Brain microvascular endothelial cell (primary cell): ENCODE data around the gene CHORDC1.

ENCODE experiments used
- DNase-seq: peaks from one replicate; pipeline ENCODE4 v3.0.0-alpha.2; 2020
- H3K27ac ChIP-seq: fragments of 250-450 bp; sonication (Bioruptor Pico); 2 replicates; pipeline ENCODE4 v1.5.1; 2020; ENCODE audit warnings: mild to moderate bottlenecking, moderate library complexity
- H3K27me3 ChIP-seq: fragments of 250-450 bp; sonication (Bioruptor Pico); replicated peaks from 2 replicates; pipeline ENCODE4 v1.5.1; 2020; ENCODE audit warnings: mild to moderate bottlenecking
- H3K36me3 ChIP-seq: fragments of 250-450 bp; sonication (Bioruptor Pico); replicated peaks from 2 replicates; pipeline ENCODE4 v1.5.1; 2020; ENCODE audit warnings: mild to moderate bottlenecking
- H3K4me3 ChIP-seq: 2 replicates; pipeline ENCODE4 v1.5.1; 2011; ENCODE audit warnings: low read depth, mild to moderate bottlenecking, control low read depth, low read length, moderate library complexity
- in situ Hi-C: cut with HindIII; loops from 2 replicates; pipeline ENCODE4 v1.10.0; 2017; ENCODE audit warnings: low sequenced_read_pairs, low pct_ligation_motif_present
- TF ChIP-seq, protein P1 (sequence below): IDR thresholded peaks from 2 replicates; pipeline ENCODE4 v1.5.1; 2011; ENCODE audit warnings: low read depth, mild to moderate bottlenecking, moderate library complexity, low read length, control low read depth, inconsistent platforms; ENCODE audit errors: missing control alignments

CHORDC1 gene

DNA sequence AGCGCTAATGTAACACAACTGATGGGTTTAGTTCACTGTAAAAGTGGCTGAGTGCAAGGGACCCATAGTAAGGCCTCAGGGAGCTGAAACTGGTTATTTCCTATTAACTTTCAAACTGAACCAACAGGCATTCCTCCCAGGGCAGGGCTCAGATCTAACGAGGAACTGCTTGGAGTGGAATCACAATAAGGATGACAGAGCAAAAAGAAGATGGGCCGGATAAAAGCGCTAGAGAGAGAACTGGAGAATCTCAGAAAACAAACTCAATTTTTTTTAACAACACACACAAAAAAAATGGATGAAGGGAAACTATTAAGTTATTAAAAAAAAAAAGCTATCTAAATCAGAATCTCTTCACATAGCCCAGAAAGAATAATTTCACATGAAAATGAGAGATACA, 14.2 kb upstream of the CHORDC1 start:
- Histone ChIP-seq H3K36me3 (no peaks in the 10 kb centered on the region), H3K27me3 (no peaks in the 10 kb centered on the region), H3K4me3 (no peak overlapping the region), H3K27ac (no peak overlapping the region)
- in situ Hi-C loops, result no loop called here
- TF ChIP-seq, protein P1, sequence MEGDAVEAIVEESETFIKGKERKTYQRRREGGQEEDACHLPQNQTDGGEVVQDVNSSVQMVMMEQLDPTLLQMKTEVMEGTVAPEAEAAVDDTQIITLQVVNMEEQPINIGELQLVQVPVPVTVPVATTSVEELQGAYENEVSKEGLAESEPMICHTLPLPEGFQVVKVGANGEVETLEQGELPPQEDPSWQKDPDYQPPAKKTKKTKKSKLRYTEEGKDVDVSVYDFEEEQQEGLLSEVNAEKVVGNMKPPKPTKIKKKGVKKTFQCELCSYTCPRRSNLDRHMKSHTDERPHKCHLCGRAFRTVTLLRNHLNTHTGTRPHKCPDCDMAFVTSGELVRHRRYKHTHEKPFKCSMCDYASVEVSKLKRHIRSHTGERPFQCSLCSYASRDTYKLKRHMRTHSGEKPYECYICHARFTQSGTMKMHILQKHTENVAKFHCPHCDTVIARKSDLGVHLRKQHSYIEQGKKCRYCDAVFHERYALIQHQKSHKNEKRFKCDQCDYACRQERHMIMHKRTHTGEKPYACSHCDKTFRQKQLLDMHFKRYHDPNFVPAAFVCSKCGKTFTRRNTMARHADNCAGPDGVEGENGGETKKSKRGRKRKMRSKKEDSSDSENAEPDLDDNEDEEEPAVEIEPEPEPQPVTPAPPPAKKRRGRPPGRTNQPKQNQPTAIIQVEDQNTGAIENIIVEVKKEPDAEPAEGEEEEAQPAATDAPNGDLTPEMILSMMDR, result no peak
- DNase-seq, result no peak

GRCh38 chr11:90235526-90235925, 12.7 kb upstream of the CHORDC1 start:
- Histone ChIP-seq H3K27me3 (no peaks in the 10 kb centered on the region), H3K4me3 (no peak overlapping the region), H3K27ac (no peak overlapping the region), H3K36me3 (no peaks in the 10 kb centered on the region)
- TF ChIP-seq, protein P1, result no peak
- in situ Hi-C loops, result no loop called here
- peak; percentile 41 for DNase-seq

GRCh38 chr11:90234977-90235376, 12.1 kb upstream of the CHORDC1 start:
- H3K27ac ChIP-seq, result no peak overlapping the region
- in situ Hi-C loops, result no loop called here
- no peaks in the 10 kb centered on the region for H3K27me3 ChIP-seq
- DNase-seq, result no peak
- TF ChIP-seq, protein P1, result no peak
- no peak overlapping the region for H3K4me3 ChIP-seq
- H3K36me3 ChIP-seq, result no peaks in the 10 kb centered on the region

DNA sequence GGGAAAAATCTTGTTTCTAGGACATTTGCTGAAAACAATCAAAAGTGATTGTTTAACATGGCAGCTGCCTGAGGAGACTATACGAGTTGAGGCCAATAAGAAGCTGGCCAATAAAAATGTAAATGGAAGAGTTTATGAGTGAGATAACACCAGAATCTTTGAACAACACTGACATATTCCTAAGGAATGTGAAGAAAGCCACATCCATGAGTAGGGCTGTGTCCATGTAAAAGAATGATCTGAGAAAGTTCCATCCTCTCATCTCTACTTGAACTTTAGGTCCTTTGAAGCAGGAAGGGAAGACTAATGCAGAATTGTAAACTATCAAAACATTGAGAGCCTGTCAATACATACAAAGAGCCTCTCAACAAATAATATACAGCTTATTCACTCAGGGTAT, 6.9 kb upstream of the CHORDC1 start:
- Histone ChIP-seq H3K36me3 (no peaks in the 10 kb centered on the region), H3K4me3 (no peak overlapping the region), H3K27me3 (no peaks in the 10 kb centered on the region), H3K27ac (no peak overlapping the region)
- DNase-seq, result peak; percentile 57
- in situ Hi-C loops, result no loop called here
- TF ChIP-seq, protein P1, result no peak

- Histone ChIP-seq H3K27me3 (no peaks in the 10 kb centered on the region), H3K4me3 (no peak overlapping the region), H3K36me3 (no peaks in the 10 kb centered on the region), H3K27ac (no peak overlapping the region)
- DNase-seq, result no peak
- TF ChIP-seq, protein P1, result no peak
- in situ Hi-C loops, result no loop called here
Measured at GRCh38 chr11:90228056-90228455, 5.2 kb upstream of the CHORDC1 start.

- H3K27ac ChIP-seq, result peak overlapping the region; percentile 79
- no peaks in the 10 kb centered on the region for H3K36me3 ChIP-seq
- in situ Hi-C loops, result no loop called here
- peak overlapping the region; percentile 82 for H3K4me3 ChIP-seq
- DNase-seq, result no peak
- no peaks in the 10 kb centered on the region for H3K27me3 ChIP-seq
- TF ChIP-seq, protein P1, result no peak
Measured at GRCh38 chr11:90223248-90223585, 368 bp upstream of the CHORDC1 start.
